Loucy (cell line): ENCODE data around the gene BPIFB2.

Experiments used
- H2AFZ ChIP-seq: fragments of 200-600 bp; sonication (generic); 2 replicates; pipeline ENCODE4 v1.6.0; 2016; ENCODE audit warnings: antibody characterized with exemption, mild to moderate bottlenecking, low read length, moderate library complexity
- H3F3A ChIP-seq: fragments of 200-600 bp; 2 replicates; pipeline ENCODE4 v1.6.0; 2016; ENCODE audit warnings: antibody characterized with exemption, low read depth, mild to moderate bottlenecking
- H3K27me3 ChIP-seq: fragments of 200-600 bp; sonication (generic); 2 replicates; pipeline ENCODE4 v1.6.1; 2014; ENCODE audit warnings: low read length, mild to moderate bottlenecking; ENCODE audit not compliant: insufficient read depth, poor library complexity, severe bottlenecking
- H3K36me3 ChIP-seq: fragments of 200-600 bp; sonication (generic); 2 replicates; pipeline ENCODE4 v1.6.1; 2016; ENCODE audit warnings: low read length; ENCODE audit not compliant: insufficient read depth
- H3K4me1 ChIP-seq: fragments of 200-600 bp; sonication (generic); 2 replicates; pipeline ENCODE4 v1.5.1; 2014; ENCODE audit warnings: low read length, mild to moderate bottlenecking; ENCODE audit not compliant: insufficient read depth, poor library complexity, severe bottlenecking
- H3K4me2 ChIP-seq: fragments of 200-600 bp; sonication (generic); 2 replicates; pipeline ENCODE4 v1.6.0; 2014; ENCODE audit warnings: antibody characterized with exemption, low read length, low read depth, mild to moderate bottlenecking; ENCODE audit not compliant: poor library complexity, severe bottlenecking
- H3K4me3 ChIP-seq: fragments of 200-600 bp; sonication (generic); 2 replicates; pipeline ENCODE4 v1.5.1; 2014; ENCODE audit warnings: low read length, mild to moderate bottlenecking, mixed read lengths; ENCODE audit not compliant: poor library complexity, severe bottlenecking
- H3K79me2 ChIP-seq: fragments of 200-600 bp; sonication (generic); 2 replicates; pipeline ENCODE4 v1.6.1; 2014; ENCODE audit warnings: low read length; ENCODE audit not compliant: insufficient read depth
- H3K9ac ChIP-seq: fragments of 200-600 bp; sonication (generic); 2 replicates; pipeline ENCODE4 v1.6.0; 2014; ENCODE audit warnings: mild to moderate bottlenecking, low read depth, low read length, moderate library complexity; ENCODE audit not compliant: poor library complexity, severe bottlenecking
- H3K9me2 ChIP-seq: fragments of 200-600 bp; sonication (generic); replicated peaks from 2 replicates; pipeline ENCODE4 v1.6.1; 2016; ENCODE audit warnings: low read depth, low read length, mixed read lengths
- H3K9me3 ChIP-seq: fragments of 200-600 bp; sonication (generic); 2 replicates; pipeline ENCODE4 v1.6.1; 2014; ENCODE audit warnings: mild to moderate bottlenecking, antibody characterized with exemption, low read length, low read depth; ENCODE audit not compliant: insufficient read depth
- H4K20me1 ChIP-seq: fragments of 200-600 bp; sonication (generic); 2 replicates; pipeline ENCODE4 v1.6.0; 2014; ENCODE audit warnings: antibody characterized with exemption, low read length, mild to moderate bottlenecking; ENCODE audit not compliant: insufficient read depth, poor library complexity, severe bottlenecking
- CTCF ChIP-seq: fragments of 200-600 bp; sonication (generic); conservative IDR thresholded peaks from 2 replicates; pipeline ENCODE4 v1.5.1; 2014; ENCODE audit warnings: mild to moderate bottlenecking, antibody characterized with exemption, low read length
- EZH2phosphoT487 ChIP-seq: fragments of 200-600 bp; IDR thresholded peaks from 2 replicates; pipeline ENCODE4 v1.6.1; 2018; ENCODE audit warnings: antibody characterized with exemption, mild to moderate bottlenecking, moderate library complexity, borderline replicate concordance

The BPIFB2 gene

GRCh38 chr20:33034115-33034514, 26.6 kb downstream of the BPIFB2 start:
- H3K36me3 ChIP-seq, result no peaks in the 10 kb centered on the region
- H3K9me2 ChIP-seq, result no peaks in the 10 kb centered on the region
- no peaks in the 10 kb centered on the region for H3K4me1 ChIP-seq
- H3K79me2 ChIP-seq, result no peaks in the 10 kb centered on the region
- TF ChIP-seq EZH2phosphoT487 (no peak), CTCF (no peak)
- no peaks in the 10 kb centered on the region for H3F3A ChIP-seq
- H2AFZ ChIP-seq, result no peak overlapping the region
- no peaks in the 10 kb centered on the region for H3K27me3 ChIP-seq
- H4K20me1 ChIP-seq, result no peaks in the 10 kb centered on the region
- no peak overlapping the region for H3K9ac ChIP-seq
- H3K4me2 ChIP-seq, result no peak overlapping the region
- H3K4me3 ChIP-seq, result no peak overlapping the region
- no peaks in the 10 kb centered on the region for H3K9me3 ChIP-seq

GRCh38 chr20:33034901-33035492, 27.5 kb downstream of the BPIFB2 start:
- Histone ChIP-seq H3K9ac (no peak overlapping the region), H4K20me1 (no peaks in the 10 kb centered on the region), H3K4me1 (no peaks in the 10 kb centered on the region), H3K36me3 (no peaks in the 10 kb centered on the region), H3K4me3 (no peak overlapping the region), H3K9me2 (no peaks in the 10 kb centered on the region), H2AFZ (no peak overlapping the region), H3K9me3 (no peaks in the 10 kb centered on the region), H3K4me2 (no peak overlapping the region), H3F3A (no peaks in the 10 kb centered on the region), H3K79me2 (no peaks in the 10 kb centered on the region), H3K27me3 (no peaks in the 10 kb centered on the region)
- no peak for TF ChIP-seq EZH2phosphoT487
- no peak for TF ChIP-seq CTCF

GRCh38 chr20:33037456-33037855, 30.0 kb downstream of the BPIFB2 start:
- Histone ChIP-seq H3K9ac (no peak overlapping the region), H3K4me2 (no peak overlapping the region), H3K36me3 (no peaks in the 10 kb centered on the region), H3K9me3 (no peaks in the 10 kb centered on the region), H2AFZ (no peak overlapping the region), H4K20me1 (no peaks in the 10 kb centered on the region), H3K4me3 (no peak overlapping the region), H3K27me3 (no peaks in the 10 kb centered on the region), H3K79me2 (no peaks in the 10 kb centered on the region), H3F3A (no peaks in the 10 kb centered on the region), H3K4me1 (no peaks in the 10 kb centered on the region), H3K9me2 (no peaks in the 10 kb centered on the region)
- TF ChIP-seq CTCF (no peak), EZH2phosphoT487 (no peak)
